ENCODE data around the gene DDX46.

Gene DDX46

GRCh38 chr5:134803821-134804220 is 45.2 kb downstream of the DDX46 start:
- Histone ChIP-seq H3K36me3 (peaks cover 71% of the 10 kb centered on the region), H3K27ac (no peak overlapping the region)
- TF ChIP-seq CTCF (IDR thresholded peaks at IDR 0.05; ENCODE audit: low read depth, low read length): no peak

GRCh38 chr5:134813407-134813806 is 54.8 kb downstream of the DDX46 start:
- Histone ChIP-seq H3K9me3 (ENCODE audit: severe bottlenecking) (no peaks in the 10 kb centered on the region), H3K27me3 (ENCODE audit: insufficient read depth, low read depth, severe bottlenecking) (no peaks in the 10 kb centered on the region), H3K36me3 (peaks cover 92% of the 10 kb centered on the region), H3K4me3 (ENCODE audit: low read depth, low read length) (no peak overlapping the region), H3K27ac (no peak overlapping the region)
- DNase-seq: no peak
- TF ChIP-seq CTCF (IDR thresholded peaks at IDR 0.05; ENCODE audit: low read depth, low read length): no peak

More at GRCh38 chr5:134803821-134804220, 45.2 kb downstream of the DDX46 start:
- Histone ChIP-seq H3K9me3 (ENCODE audit: severe bottlenecking) (no peaks in the 10 kb centered on the region), H3K4me3 (ENCODE audit: low read depth, low read length) (no peak overlapping the region), H3K27me3 (ENCODE audit: insufficient read depth, low read depth, severe bottlenecking) (no peaks in the 10 kb centered on the region)
- no peak for DNase-seq

- no peak for DNase-seq
Measured at GRCh38 chr5:134813827-134814226, 55.2 kb downstream of the DDX46 start.

GRCh38 chr5:134817006-134817405 is 58.4 kb downstream of the DDX46 start:
- Histone ChIP-seq H3K9me3 (ENCODE audit: severe bottlenecking) (no peaks in the 10 kb centered on the region), H3K36me3 (peaks cover 91% of the 10 kb centered on the region), H3K4me3 (ENCODE audit: low read depth, low read length) (no peak overlapping the region), H3K27ac (no peak overlapping the region), H3K27me3 (ENCODE audit: insufficient read depth, low read depth, severe bottlenecking) (no peaks in the 10 kb centered on the region)
- DNase-seq: no peak
- no peak for TF ChIP-seq CTCF (IDR thresholded peaks at IDR 0.05; ENCODE audit: low read depth, low read length)

More at GRCh38 chr5:134813827-134814226, 55.2 kb downstream of the DDX46 start:
- no peaks in the 10 kb centered on the region for H3K27me3 ChIP-seq (ENCODE audit: insufficient read depth, low read depth, severe bottlenecking)
- H3K4me3 ChIP-seq (ENCODE audit: low read depth, low read length): no peak overlapping the region
- H3K27ac ChIP-seq: no peak overlapping the region
- no peaks in the 10 kb centered on the region for H3K9me3 ChIP-seq (ENCODE audit: severe bottlenecking)
- H3K36me3 ChIP-seq: peaks cover 92% of the 10 kb centered on the region
- TF ChIP-seq CTCF (IDR thresholded peaks at IDR 0.05; ENCODE audit: low read depth, low read length): no peak

DNA sequence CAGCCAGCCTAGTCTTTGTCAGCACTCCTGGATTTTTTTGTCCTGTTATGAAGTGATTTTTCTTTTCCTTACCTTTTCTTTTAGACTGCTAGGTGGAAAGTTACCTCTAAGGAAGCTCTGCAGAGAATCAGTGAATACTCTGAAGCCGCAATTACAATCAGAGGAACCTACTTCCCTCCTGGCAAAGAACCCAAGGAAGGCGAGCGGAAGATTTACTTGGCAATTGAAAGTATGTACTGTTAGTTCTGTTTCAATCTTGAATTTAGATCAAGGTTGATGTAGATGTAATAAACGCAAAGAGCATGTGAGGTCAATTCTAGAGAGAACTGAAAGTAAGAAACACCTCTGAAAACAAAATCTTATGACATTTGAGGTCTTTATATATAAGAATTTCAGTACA is 60.2 kb downstream of the DDX46 start:
- no peak for TF ChIP-seq CTCF (IDR thresholded peaks at IDR 0.05; ENCODE audit: low read depth, low read length)
- no peaks in the 10 kb centered on the region for H3K27me3 ChIP-seq (ENCODE audit: insufficient read depth, low read depth, severe bottlenecking)
- H3K9me3 ChIP-seq (ENCODE audit: severe bottlenecking): no peaks in the 10 kb centered on the region
- no peak overlapping the region for H3K4me3 ChIP-seq (ENCODE audit: low read depth, low read length)
- H3K36me3 ChIP-seq: peaks cover 90% of the 10 kb centered on the region
- no peak overlapping the region for H3K27ac ChIP-seq
- no peak for DNase-seq

DNA sequence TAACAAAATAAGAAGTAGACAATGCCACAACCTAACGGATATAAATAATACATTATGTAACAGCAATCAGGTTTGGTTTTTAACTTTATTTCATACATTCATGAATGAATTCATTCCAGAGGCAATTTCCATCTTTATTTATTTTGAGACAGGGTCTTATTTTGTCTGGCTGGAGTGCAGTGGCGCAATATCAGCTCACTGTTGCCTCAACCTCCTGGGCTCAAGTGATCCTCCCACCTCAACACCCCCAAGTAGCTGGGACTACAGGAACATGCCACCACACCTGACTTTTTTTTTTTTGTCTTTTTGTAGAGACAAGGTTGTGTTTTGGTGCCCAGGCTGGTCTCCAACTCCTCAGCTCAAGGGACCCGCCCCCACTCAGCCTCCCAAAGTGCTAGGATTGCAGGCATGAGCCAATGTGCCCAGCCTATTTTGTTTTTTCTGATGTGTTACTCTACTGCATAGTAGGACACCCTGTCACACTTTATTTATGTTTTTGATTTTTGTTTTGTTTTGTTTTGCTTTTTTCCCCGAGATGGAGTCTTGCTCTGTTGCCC is 60.9 kb downstream of the DDX46 start:
- H3K27me3 ChIP-seq (ENCODE audit: insufficient read depth, low read depth, severe bottlenecking): no peaks in the 10 kb centered on the region
- no peak overlapping the region for H3K27ac ChIP-seq
- H3K36me3 ChIP-seq: peaks cover 92% of the 10 kb centered on the region
- no peaks in the 10 kb centered on the region for H3K9me3 ChIP-seq (ENCODE audit: severe bottlenecking)
- no peak for TF ChIP-seq CTCF (IDR thresholded peaks at IDR 0.05; ENCODE audit: low read depth, low read length)
- no peak overlapping the region for H3K4me3 ChIP-seq (ENCODE audit: low read depth, low read length)
- no peak for DNase-seq

Data from WERI-Rb-1 (cell line).